ENCODE data around the gene ZNF827.

The ZNF827 gene

DNA sequence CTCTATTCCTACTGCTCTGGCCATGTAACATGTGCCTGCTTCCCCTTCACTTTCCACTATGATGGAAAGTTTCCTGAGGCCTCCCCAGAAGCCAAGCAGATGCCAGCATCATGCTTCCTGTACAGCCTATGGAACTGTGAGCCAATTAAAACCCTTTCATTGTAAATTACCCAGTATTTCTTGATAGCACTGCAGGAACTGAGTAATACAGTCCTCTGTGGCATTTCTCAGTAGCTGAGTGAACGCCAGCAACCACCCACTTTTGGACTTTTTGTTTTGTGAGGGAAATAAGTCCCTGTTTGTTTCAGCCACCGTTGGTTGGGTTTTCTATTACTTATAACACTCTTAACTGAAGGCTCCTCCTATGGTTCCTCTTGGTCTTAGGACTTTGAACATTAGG lies 154.6 kb downstream of the ZNF827 start:
- no peak for DNase-seq

DNA sequence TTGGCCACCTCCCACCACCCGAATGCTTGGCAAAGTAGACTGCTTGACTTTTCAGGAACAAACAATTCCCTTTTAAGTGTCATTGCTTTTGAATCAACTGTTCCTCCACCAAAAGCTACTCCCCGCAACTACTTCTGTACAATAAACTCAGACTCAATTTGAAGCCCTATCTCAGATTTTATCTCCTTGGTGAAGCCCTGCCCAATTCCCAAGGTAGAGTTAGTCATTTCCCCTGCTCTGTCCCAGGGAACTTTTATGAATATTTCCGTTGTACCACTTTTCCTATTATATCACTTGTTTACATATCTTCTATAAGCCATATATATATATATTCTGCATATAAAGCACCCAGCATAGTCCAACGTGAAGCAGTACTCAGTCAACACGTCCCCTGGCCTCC lies 155.9 kb downstream of the ZNF827 start:
- no peak for DNase-seq

DNA sequence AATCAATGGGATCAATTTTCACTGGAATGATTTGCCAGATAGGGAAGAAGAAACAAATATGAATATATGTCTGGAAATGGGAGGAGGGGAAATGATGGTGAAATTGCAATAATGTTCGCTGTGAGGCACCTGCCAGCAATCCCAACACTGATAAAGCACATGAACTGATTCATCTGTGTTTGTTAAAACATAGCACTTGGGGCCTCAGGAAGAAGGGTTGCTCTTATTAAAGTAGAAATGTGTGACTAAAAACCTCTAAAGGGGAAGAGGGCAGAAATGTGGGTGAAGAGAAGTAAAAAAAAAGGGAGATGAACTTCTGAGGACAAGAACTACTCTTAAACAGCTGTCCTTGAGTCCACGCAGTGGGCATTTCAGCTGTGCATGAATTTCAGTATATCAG lies 157.3 kb downstream of the ZNF827 start:
- no peak for DNase-seq

DNA sequence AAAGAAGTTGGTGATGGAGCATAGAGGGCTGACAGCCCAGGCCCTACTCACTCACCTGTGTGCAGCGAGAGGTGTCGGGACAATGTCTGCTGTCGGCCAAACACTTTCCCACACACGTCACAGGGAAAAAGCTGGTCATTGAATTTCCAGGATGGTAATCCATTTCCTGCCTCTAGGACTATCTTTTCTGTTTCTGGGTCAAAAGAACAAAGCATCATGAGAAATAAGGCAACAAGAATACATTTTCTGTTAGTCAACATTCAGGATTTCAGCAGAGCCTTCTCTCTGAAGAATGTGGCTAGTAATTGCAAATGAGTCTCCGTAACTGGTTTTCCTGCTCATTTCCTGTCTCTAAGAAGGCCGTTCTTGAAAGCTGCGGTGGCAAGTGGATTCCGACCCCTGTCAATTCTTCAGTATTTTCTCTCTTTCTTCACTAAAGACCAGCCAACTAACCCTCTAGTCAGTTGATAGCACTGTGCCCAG lies 159.3 kb downstream of the ZNF827 start:
- DNase-seq: no peak

DNA sequence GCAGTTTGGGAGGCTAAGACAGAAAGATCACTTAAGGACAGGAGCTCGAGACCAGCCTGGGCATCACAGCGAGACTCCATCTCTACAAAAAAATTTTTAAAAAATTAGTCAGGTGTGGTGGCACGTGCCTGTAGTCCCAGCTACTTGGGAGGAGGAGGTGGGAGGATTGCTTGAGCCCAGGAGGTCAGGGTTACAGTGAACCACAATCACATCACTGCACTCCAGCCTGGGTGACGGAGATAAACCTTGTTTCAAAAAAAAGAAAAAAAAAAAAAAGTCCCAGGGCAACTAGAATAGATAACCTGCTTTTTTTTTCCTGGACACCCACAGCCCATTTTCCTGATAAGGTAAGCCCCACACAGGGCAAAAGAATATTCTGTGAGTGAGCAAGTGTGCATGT lies 162.4 kb downstream of the ZNF827 start:
- DNase-seq: no peak

DNA sequence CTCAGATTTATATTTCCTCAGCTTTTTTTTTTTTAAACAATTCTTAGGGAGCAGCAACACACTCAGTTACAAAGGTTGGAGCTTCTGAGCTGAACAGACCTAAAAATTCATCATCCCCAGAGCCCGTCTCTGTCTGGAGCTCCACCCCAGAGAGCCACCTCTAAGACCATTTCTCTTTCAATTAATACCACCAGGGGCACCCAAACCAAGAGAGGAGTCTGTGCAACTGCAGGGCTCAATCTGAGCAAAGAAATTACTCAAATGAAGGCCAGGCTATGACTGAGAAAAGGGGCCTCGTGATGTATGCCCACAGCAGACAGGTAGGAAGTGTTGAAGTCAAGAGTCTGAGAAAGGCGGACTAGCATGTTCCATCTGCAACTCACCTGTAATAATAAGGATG lies 163.2 kb downstream of the ZNF827 start:
- DNase-seq: no peak

DNA sequence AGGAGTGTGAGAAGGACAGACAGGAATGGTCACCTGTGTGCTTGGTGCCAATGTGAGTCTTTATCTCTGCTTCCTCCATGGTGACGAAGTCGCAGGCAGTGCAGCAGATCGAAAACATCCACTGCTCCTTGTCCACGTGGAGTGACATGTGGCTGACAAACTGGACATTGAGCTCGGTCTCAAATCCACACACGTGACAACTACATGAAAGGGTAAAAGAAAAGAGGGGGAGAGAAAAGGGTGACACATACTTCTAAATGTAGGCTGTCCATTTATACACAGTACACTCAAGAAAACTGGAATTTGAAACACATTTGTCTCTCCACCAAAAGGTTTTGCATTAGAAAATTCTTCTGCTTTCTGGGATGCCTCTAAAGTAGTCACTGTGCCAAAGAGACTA lies 164.2 kb downstream of the ZNF827 start:
- DNase-seq: no peak

DNA sequence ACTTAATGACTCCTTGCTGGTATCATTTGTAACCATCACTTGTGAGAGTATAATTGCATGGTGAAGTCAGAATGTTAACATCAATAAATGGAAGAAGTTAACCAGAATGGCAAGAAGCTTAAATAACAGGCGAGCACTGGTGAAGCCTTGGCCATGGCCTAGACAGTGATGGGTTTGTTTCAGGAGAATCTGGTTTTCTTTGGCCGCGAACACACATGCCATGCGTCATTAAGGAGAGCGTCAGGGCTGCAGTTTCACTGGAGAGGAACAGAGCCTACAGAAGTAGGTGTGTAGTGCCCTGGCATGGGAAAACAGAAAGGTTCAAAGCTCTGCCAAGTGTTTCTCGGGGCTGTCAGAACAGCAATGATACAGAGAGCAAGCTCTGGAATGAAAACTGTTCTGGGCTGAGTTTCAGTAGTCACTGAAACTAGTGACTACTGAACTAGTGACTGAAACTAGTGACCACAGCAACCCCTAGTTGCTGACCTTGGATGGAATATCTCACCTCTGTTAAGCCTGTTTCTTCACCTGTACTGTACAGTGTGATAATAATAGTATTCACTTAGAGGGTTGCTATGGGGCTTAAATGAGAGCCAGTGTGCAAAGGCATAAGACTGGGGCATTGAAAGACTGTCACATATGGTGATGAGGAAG lies 164.9 kb downstream of the ZNF827 start:
- no peak for DNase-seq

DNA sequence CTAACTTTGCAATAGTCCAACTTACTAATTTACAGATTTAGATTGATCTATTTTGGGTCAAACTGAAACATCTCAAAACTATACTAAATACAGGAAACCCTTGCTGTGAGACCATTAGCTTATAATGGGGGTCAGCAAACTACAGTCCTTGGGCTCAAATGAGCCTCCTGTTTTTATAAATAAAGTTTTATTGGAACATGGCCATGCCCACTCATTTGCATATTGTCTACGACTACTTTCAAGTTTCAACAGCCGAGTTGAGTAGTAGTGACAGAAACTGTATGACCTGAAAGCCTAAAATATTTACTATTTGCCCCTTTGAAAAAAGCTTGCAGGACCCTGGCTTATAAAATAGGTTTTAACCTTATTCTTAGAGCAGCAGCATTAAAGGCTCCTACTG lies 166.3 kb downstream of the ZNF827 start:
- DNase-seq: no peak

DNA sequence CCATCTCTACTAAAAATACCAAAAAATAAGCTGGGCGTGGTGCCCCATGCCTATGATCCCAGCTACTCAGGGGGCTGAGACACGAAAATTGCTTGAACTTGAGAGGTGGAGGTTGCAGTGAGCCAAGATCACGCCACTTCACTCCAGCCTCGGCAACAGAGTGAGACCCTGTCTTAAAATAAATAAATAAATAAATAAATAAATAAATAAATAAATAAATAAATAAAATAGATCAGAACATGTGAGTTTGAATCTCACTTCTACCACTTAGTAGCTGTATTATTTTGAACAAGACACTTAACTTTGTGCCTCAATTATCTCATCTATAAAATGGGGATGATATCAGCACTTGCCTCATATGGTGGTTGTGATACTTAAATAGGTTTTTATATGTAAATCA lies 168.5 kb downstream of the ZNF827 start:
- no peak for DNase-seq

DNA sequence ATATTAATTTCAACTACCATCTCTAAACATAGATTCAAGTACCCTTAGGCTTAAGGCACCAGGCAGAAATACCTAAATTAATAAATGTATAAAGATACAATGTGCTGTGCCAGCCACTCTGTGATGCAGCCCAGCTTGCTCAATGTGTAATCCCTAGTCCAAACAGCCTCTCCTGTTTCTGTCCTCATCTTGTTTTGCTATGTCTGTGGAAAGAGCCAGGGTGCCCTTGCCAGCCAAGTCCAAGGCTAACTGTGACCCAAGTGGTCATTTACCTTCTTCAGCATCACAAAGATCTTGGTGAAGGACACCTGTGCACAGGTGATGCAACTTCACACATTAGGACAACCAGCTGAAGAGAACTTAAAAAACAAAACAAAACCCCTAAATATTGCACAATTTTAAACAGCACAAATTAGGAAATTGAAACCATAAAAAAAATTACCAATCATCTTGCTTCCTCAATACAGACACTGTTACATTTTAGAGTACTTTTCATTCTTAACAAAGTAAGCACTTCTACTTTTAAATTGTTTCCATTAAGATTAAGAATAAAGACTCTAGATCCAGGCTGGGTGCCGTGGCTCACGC lies 169.1 kb downstream of the ZNF827 start:
- no peak for DNase-seq

DNA sequence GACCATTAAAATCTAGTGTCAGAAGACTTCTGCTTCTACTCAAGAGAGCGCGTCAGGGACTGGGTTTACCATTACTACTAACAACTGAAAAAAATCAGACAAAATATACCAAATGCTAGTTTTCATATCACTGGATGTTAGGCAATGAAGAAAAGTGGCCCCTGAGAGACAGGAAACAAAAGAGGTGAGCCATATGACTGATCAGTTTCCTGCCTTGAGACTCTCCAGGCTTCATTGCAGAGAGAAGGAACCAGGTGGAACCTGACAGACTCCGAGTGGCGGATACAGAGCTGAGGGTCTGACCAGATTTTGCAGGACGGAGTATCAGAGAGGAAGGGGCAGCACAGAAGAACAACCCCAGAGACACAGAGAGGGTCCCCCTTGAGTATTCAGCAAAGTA lies 172.3 kb downstream of the ZNF827 start:
- DNase-seq: no peak

DNA sequence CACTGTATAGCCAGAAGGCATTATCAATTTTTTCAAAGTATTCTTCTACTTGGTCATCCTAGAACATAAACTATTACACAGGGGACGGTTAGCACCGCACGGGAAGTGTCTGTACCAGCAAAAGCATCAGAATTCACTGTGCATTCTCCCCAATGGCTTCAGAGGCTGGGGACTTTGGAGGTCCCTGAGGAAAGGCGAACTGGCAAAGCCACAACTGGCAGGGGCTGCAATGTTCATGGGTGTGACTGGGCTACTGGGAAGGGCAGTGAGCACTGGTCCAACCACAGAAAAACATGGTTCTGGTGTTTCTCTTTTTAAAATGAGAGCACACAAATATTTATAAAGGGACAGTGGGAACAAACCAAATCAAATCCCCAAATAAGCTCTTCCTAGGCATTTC lies 175.2 kb downstream of the ZNF827 start:
- no peak for DNase-seq

DNA sequence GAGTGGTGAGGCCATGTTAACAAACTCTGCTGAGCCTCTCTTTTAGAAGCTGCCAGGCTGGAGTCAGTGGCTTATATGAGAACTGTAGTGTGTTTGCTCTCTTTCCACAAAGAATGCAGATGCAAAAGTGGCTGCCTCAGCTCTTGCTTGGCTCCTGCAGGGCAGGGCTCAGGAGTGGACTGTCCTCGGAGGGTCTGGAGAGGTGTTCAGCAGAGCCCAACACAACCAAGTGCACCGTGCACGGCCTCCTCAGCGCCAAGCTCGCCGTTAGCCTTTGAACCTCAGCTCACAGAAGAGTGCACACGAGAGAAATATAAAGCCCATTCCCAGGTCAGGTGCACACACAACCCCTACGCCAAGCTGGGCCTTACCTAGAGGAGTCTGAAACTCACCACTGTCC lies 175.9 kb downstream of the ZNF827 start:
- DNase-seq: no peak

DNA sequence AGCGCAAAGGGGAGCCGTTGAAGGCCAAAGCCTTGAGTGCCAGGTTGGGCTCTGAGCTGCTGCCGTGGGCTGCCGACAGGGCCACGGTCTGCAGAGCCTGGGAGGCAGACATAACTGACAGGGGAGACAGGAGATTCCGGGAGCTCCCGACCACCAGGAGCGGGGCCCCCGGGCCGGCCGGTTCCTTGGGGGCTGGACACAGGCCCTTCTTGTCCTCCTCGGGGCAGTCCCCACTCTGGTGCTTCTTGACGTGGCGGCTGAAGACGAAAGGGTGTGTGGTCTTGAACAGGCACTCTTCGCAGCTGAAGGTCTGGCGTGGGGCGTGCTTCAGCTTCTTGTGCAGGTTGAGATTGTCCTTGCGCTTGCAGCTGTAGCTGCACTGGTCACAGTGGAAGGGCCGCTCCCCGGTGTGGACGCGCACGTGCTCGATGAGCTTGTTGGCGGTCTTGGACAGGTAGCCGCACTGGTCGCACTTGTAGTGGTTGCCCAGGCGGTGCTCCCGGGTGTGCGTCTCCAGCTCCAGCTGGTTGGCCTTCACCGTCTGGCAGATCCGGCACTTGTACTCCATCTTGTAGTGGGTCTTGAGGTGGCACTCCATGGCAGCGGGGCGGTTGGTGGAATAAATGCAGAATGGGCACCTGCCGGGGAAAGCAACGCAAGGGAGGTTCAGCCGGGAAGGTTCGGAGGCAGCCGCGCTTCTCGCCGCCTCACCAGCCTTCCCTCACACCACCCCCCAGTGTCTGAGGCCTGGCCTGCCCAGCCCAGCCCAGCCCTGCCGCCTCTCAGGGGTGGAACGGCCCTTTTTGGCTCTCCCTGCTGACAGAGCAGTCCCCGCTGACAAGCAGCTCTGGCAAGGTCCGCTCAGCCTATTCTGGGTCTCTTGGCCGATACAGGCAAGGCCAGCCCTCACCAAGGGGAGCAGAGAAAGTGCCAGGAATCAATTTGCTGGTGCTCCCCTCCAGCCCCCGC lies 177.4 kb downstream of the ZNF827 start:
- no peak for DNase-seq

DNA sequence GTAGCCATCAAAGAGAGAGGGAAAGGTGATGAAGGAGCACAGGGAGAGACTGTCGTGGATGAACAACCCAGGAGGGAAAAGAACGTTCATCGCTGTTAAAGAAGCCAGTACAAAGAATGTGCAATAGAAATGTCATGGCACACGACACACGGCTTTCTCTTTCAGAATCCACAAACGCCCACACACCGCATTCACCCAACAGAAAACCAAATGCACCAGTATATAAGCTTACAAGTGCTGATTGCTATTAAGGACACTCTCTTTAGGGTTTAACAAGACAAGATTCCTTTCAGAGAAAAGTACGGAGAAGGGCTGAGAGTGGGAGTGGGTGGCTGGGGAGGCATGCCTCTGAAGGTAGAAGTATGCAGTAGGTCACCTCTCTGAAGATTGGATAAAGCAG lies 178.4 kb downstream of the ZNF827 start:
- no peak for DNase-seq

DNA sequence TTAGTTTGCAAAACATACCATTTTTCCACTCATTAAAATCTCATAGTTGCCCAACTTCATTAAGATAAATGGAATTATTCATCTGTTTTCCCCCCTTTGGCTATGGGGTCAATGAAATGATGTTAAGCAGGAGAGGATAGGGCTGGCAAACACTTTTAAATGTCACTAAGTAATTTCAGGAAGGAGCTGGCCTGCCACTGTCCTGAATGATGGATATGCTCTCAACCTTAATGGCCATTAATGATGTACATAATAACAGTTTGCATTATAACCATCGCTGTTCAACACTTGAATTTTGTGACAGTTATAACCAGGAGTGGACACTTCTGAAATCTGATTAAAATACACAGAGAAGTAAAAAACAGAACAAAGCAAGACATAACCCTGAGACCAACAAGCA lies 181.4 kb downstream of the ZNF827 start:
- DNase-seq: no peak

DNA sequence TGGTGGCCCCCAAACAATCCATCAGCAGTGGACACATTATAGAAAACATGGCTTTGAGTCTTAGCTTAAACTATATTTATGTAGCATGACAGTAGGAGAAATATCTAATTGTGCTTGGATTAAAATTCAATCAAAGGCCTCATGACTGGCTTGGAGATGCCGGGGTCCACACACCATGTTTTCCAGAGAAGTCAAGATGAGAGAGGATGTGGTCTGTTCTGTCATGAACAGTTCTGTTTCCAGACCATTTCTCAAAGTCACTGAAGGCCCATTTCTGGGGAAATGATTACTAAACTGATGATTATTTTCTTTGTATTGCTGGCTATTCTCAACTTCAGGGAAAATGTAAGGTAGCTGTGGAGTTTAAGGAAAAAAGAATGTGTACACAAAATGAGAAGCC lies 182.4 kb downstream of the ZNF827 start:
- DNase-seq: no peak

DNA sequence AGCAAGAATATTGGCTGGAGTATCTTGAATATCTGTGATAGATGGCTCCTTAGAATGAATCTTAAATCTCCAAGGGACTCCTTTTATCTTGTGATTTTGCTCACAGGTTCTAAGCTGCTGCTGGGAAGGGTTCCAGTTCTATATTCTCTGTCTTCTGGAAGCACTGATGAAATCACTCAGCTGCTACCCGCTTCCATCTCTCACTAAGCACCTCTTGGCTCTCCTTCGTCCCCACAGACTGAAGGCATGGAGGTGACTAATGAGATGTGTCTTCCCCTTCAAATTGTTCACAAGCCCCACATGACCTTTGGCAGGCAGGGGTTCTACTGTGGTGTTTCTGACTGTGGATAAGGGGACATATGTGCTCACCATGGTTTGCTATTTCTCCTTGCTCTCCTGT lies 182.8 kb downstream of the ZNF827 start:
- DNase-seq: no peak

DNA sequence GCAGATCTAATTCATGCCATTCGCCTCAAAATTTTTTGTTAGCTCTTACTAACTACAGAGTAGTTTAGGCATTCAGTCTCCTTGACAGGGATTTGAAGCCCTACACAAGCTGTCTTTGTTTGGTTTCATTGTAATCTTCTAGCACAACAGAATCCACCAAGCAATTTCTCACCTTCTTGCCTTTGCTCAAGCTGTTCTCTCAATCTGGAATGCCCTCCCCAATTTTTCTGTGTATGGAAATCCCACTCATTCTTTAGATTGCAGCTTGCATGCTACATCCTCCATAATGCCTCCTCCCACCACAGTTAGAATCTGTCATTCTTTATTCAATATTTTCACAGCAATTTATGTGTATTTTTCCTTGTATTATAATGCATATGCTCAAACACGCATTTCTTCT lies 195.0 kb downstream of the ZNF827 start:
- no peak for DNase-seq

DNA sequence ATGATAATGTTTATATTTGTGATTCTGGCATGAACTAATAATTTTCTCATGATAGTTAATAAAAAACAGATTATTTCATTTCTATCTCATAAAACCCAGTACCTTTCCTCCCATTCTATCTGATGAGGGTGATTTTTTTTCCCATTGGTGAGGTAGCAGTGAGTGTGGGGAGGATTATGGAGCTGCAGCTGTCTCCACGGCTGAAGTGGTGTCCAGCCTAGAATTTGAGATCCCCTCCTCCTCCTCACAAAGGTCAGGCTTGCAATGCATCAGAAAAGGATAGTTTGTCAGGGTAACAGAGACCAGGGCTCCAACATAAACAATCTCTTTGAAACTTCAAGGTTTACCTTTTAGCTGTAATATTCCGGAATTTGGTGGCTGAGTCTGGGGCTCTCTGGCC lies 197.8 kb downstream of the ZNF827 start:
- no peak for DNase-seq

DNA sequence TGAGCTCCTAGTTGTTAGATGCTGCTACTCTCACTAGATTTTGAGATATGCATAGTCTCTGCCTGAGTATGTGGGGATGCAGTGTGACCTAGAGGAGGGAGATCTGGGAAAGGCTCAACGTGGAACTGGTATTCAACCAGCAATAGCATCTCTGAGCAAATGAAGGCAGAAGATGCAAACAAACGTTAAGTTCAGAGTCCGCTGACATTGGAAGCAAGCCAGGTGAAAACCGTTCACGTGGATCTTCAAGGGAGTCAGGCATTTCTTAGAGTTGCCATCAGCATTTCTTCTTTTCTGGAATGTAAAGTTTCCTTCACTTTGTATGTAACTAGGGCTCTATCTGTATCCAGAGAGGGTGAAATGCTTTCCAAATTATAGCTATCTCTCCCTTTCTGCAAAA lies 198.8 kb downstream of the ZNF827 start:
- DNase-seq: no peak

DNA sequence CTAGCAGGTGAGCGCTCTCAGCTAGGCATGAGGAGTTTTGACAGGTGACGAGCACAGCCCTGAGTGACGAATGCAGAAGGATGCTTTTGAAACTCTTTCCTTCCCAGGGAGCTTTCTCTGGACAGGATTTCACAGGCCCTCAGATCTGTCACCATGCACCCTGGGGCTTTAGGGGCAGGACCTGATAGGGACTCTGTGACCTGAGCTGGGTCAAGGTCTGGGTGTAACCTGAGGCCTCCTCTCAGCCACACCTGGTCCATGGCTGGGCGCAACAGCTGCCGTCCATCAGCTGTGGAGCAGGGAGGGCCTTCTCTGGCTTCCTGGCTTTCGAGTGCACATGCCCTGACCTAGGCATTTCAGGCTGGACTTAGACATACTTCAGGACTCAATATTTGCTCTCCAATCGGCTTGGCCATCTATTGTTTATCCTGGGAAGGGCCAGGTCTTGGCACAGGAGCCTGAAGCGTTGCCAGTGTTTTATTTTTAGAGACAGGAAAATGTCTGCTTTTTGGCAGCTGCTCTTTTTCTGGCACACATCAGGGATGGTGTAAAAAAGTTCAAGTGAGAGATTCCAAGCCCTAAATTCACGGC lies 202.3 kb downstream of the ZNF827 start:
- DNase-seq: no peak

DNA sequence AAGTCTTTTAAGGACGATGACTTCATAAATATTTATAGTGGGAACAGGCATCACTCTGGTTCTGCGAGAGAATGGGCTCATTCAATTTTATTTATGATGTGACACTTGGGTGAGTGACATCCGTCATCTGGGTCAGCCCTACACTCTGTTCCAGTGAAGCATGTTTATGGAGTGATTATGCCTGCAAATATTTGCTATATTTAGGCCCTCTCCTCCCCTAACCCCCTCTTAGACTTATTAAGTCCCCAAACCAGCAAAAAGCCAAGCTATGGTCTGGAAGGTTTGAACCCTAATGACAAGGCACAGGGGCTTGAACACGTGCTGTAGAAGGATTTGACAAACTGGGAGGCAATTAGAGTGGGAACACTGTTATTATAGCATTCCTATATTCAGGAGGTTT lies 202.8 kb downstream of the ZNF827 start:
- DNase-seq: no peak
